Measurements from ENCODE around the gene KRTAP11-1. TPM values are rescaled to one million over a fixed set of nuclear protein-coding genes. Genes with fewer than 3 reads are reported as not detected.

Gene KRTAP11-1
- total RNA-seq, 4 donors from 2014 or later = not detected

- Histone ChIP-seq H3K27ac (no peak overlapping the region), H3K9me3 (peaks cover 0 to 8% of the 10 kb centered on the region in 2 donors), H3K36me3 (no peaks in the 10 kb centered on the region), H3K4me3 (no peak overlapping the region), H3K4me1 (no peaks in the 10 kb centered on the region), H3K27me3 (no peaks in the 10 kb centered on the region)
- in situ Hi-C loops (cut with MboI; ENCODE audit: low pct_ligation_motif_present in 1 of 4, low pct_unique_long_range_greater_than_20kb in 1 of 4, low sequenced_read_pairs in 3 of 4) (no loop called here), intact Hi-C loops (cut with DNase I; ENCODE audit: low total_unique reads) (no loop called here)
- WGBS, 2 donors (ENCODE audit: low coverage in 1 of 2) = 38 to 45% methylated on average over 6 of the region's 6 CpGs
- no peak for DNase-seq
- TF ChIP-seq CTCF (IDR thresholded peaks at IDR 0.05) = peak in 4 of 5 experiments; percentile 10 to 30 (median 23)
- no peak for TF ChIP-seq EP300 (IDR thresholded peaks at IDR 0.05; ENCODE audit: low read depth)
- no peak for TF ChIP-seq POLR2AphosphoS5 (IDR thresholded peaks at IDR 0.05)
These were observed 50.1 kb downstream of the KRTAP11-1 start for GRCh38 chr21:30831194-30831765.

Other genes starting within 250 kb of the KRTAP11-1 start
- gene KRTAP20-2, start 246.4 kb downstream of the KRTAP11-1 start, total RNA-seq = not detected
- not detected for gene KRTAP20-3, start 238.7 kb downstream of the KRTAP11-1 start, total RNA-seq
- gene KRTAP21-3, start 162.8 kb downstream of the KRTAP11-1 start, total RNA-seq = not detected
- gene KRTAP21-2, start 134.3 kb downstream of the KRTAP11-1 start, total RNA-seq = not detected
- gene KRTAP21-1, start 126.2 kb downstream of the KRTAP11-1 start, total RNA-seq = not detected
- gene KRTAP8-1, start 68.3 kb downstream of the KRTAP11-1 start, total RNA-seq = not detected
- gene KRTAP7-1, start 51.8 kb downstream of the KRTAP11-1 start, total RNA-seq = not detected
- gene KRTAP19-8, start 156.9 kb upstream of the KRTAP11-1 start, total RNA-seq = not detected